ENCODE results near the gene PDSS2. TPM values are rescaled to one million over a fixed set of nuclear protein-coding genes. Genes with fewer than 3 reads are reported as not detected.

PDSS2 gene
- polyA plus RNA-seq, 1 donor (not counting 4 experiments of a cell fraction or from before 2014, with no cell fraction given) = 12.5 TPM

DNA sequence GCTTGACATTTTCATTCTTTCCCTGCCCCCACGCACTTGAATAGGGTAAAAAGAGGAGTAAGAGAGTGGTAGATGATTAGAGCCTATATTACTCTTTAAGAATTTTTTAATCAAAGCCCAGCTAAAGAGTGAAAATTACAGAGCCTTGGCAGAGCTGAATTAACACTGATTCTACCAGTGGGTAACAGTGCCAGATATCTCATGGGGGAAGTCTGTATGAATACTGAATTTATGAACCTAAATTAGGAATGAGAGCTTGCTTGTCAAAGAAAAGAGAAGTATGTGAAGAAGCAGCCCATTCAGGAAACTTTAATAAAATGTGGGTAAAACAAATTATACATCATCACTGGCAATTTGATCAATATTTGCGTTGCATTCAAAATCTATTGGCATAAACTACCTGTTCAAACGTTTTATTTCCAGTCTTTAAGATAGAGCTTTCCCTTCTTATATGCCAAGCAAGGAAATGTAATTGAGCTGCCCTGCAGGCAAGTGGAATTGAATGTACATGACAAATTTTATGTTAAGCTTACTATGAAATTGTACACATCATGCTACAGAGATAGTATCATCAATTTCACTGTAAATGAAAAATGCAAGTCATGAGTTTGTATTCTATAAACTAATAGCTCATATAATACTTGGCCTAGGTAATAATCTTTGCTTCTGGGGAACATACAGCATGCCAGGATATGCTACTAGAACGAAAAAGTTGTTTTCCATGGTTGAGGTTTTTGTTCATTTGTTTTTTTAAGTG lies 45.1 kb upstream of the PDSS2 start:
- H3K27ac ChIP-seq (ENCODE audit: control insufficient read depth, insufficient read depth, low read length) = no peak overlapping the region
- H3K36me3 ChIP-seq (ENCODE audit: control insufficient read depth in 2 of 2, extremely low read depth in 1 of 2, insufficient read depth in 2 of 2, low read length in 2 of 2) = no peaks in the 10 kb centered on the region
- FAIRE-seq (no peak), DNase-seq (ENCODE audit: low read depth, low spot score) (no peak)
- peaks cover 10% of the 10 kb centered on the region for H3K27me3 ChIP-seq (ENCODE audit: control insufficient read depth, extremely low read depth, insufficient read depth, low read length)
- no peak overlapping the region for H2AFZ ChIP-seq (ENCODE audit: control insufficient read depth, low read length)
- H3K79me2 ChIP-seq (ENCODE audit: control insufficient read depth, insufficient read depth, low read length) = no peaks in the 10 kb centered on the region
- no peak overlapping the region for H3K4me3 ChIP-seq (ENCODE audit: control insufficient read depth in 2 of 3, extremely low read depth in 1 of 3, insufficient read depth in 2 of 3, low read depth in 1 of 3, low read length in 3 of 3)
- no peaks in the 10 kb centered on the region for H3K4me1 ChIP-seq (ENCODE audit: control insufficient read depth, extremely low read depth, insufficient read depth, low read length)
- H3K9ac ChIP-seq (ENCODE audit: control insufficient read depth, extremely low read depth, insufficient read depth, low read length) = no peak overlapping the region
- no peaks in the 10 kb centered on the region for H3K9me1 ChIP-seq (ENCODE audit: control insufficient read depth, extremely low read depth, insufficient read depth, low read length)
- H3K4me2 ChIP-seq (ENCODE audit: control insufficient read depth, extremely low read depth, insufficient read depth, low read depth, low read length) = no peak overlapping the region
- dilution Hi-C loops (cut with MboI; ENCODE audit: extremely low pct_ligation_motif_present, low sequenced_read_pairs) = no loop called here
- no peaks in the 10 kb centered on the region for H3K9me3 ChIP-seq (ENCODE audit: control insufficient read depth, low read depth, low read length)
- TF ChIP-seq, protein P1, sequence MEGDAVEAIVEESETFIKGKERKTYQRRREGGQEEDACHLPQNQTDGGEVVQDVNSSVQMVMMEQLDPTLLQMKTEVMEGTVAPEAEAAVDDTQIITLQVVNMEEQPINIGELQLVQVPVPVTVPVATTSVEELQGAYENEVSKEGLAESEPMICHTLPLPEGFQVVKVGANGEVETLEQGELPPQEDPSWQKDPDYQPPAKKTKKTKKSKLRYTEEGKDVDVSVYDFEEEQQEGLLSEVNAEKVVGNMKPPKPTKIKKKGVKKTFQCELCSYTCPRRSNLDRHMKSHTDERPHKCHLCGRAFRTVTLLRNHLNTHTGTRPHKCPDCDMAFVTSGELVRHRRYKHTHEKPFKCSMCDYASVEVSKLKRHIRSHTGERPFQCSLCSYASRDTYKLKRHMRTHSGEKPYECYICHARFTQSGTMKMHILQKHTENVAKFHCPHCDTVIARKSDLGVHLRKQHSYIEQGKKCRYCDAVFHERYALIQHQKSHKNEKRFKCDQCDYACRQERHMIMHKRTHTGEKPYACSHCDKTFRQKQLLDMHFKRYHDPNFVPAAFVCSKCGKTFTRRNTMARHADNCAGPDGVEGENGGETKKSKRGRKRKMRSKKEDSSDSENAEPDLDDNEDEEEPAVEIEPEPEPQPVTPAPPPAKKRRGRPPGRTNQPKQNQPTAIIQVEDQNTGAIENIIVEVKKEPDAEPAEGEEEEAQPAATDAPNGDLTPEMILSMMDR (optimal IDR thresholded peaks at IDR 0.05 in 1 of 3, IDR thresholded peaks at IDR 0.05 in 1 of 3, conservative IDR thresholded peaks at IDR 0.05 in 1 of 3; ENCODE audit: extremely low read depth in 1 of 3, insufficient read depth in 2 of 3, low read length in 3 of 3) = no peak
- TF ChIP-seq EZH2 (IDR thresholded peaks at IDR 0.05; ENCODE audit: low read length) = no peak
- no peaks in the 10 kb centered on the region for H4K20me1 ChIP-seq (ENCODE audit: control insufficient read depth, extremely low read depth, insufficient read depth, low read length)

DNA sequence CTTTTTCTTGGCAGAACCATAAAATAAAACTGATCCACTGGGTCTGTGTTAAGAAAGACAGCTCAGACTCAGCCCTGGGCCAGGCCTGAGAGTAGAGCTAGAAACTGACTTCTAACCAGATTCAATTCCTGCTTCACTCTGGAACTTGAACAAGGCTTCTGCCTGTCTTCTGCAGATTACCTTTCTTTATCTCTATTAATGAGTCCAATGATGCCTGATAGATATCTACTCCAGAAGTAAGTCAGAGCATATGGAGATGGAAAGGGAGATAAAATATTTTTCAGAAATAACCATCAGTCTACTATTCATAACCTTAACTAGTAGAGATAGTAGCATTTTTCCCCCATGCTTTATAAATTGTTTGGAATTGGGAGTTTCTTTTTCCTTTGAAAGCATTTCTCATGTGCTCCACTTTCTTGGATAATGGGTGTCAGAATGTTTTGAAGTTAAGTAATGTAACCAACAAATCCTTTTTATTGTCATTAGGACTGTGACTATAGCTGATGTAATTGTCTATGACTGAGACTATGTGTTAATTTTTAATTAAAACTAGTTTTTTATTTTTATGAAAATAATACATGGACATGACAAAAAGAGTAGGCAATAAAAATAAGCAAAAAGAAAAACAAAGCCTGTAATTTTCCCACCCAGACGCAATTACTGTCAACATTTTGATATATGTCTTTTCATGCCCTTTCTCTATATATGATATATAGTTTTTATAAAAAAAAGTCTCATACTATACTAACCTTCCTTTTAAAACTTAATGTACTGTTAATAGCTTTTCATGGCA lies 37.7 kb upstream of the PDSS2 start:
- Histone ChIP-seq H3K27me3 (ENCODE audit: control insufficient read depth, extremely low read depth, insufficient read depth, low read length) (peaks cover 19% of the 10 kb centered on the region), H3K9ac (ENCODE audit: control insufficient read depth, extremely low read depth, insufficient read depth, low read length) (no peak overlapping the region), H3K79me2 (ENCODE audit: control insufficient read depth, insufficient read depth, low read length) (no peaks in the 10 kb centered on the region), H3K4me2 (ENCODE audit: control insufficient read depth, extremely low read depth, insufficient read depth, low read depth, low read length) (no peak overlapping the region), H4K20me1 (ENCODE audit: control insufficient read depth, extremely low read depth, insufficient read depth, low read length) (no peaks in the 10 kb centered on the region), H3K4me3 (ENCODE audit: control insufficient read depth in 2 of 3, extremely low read depth in 1 of 3, insufficient read depth in 2 of 3, low read depth in 1 of 3, low read length in 3 of 3) (no peak overlapping the region), H3K27ac (ENCODE audit: control insufficient read depth, insufficient read depth, low read length) (no peak overlapping the region), H3K9me3 (ENCODE audit: control insufficient read depth, low read depth, low read length) (no peaks in the 10 kb centered on the region), H2AFZ (ENCODE audit: control insufficient read depth, low read length) (no peak overlapping the region), H3K4me1 (ENCODE audit: control insufficient read depth, extremely low read depth, insufficient read depth, low read length) (no peaks in the 10 kb centered on the region), H3K9me1 (ENCODE audit: control insufficient read depth, extremely low read depth, insufficient read depth, low read length) (no peaks in the 10 kb centered on the region), H3K36me3 (ENCODE audit: control insufficient read depth in 2 of 2, extremely low read depth in 1 of 2, insufficient read depth in 2 of 2, low read length in 2 of 2) (no peaks in the 10 kb centered on the region)
- TF ChIP-seq, protein P1 (optimal IDR thresholded peaks at IDR 0.05 in 1 of 3, IDR thresholded peaks at IDR 0.05 in 1 of 3, conservative IDR thresholded peaks at IDR 0.05 in 1 of 3; ENCODE audit: extremely low read depth in 1 of 3, insufficient read depth in 2 of 3, low read length in 3 of 3) = no peak
- TF ChIP-seq EZH2 (IDR thresholded peaks at IDR 0.05; ENCODE audit: low read length) = no peak
- no peak for DNase-seq (ENCODE audit: low read depth, low spot score)
- no peak for FAIRE-seq
- dilution Hi-C loops (cut with MboI; ENCODE audit: extremely low pct_ligation_motif_present, low sequenced_read_pairs) = no loop called here

Data from keratinocyte (primary cell).